ENCODE measurements around the gene MGMT.

DNA sequence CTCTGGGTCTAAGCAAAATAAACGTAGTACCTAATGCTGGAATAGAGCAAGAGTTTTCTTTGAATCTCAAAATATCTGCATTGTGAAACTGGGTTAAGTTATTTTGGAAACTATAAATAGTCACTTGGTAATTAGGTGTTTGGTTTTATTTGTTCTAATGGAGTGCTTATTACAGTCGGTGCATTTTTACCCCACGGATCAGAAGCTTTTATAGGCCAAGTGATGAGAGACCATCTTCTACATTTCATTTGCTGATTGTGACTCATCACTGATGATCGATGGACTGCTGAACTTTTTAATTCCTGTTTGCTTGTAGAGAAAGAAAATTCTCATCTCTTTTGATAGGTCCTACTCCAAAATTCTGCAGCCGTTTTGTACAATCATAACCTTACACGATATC lies 28.2 kb downstream of the MGMT start:
- TF ChIP-seq, protein P1, sequence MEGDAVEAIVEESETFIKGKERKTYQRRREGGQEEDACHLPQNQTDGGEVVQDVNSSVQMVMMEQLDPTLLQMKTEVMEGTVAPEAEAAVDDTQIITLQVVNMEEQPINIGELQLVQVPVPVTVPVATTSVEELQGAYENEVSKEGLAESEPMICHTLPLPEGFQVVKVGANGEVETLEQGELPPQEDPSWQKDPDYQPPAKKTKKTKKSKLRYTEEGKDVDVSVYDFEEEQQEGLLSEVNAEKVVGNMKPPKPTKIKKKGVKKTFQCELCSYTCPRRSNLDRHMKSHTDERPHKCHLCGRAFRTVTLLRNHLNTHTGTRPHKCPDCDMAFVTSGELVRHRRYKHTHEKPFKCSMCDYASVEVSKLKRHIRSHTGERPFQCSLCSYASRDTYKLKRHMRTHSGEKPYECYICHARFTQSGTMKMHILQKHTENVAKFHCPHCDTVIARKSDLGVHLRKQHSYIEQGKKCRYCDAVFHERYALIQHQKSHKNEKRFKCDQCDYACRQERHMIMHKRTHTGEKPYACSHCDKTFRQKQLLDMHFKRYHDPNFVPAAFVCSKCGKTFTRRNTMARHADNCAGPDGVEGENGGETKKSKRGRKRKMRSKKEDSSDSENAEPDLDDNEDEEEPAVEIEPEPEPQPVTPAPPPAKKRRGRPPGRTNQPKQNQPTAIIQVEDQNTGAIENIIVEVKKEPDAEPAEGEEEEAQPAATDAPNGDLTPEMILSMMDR (IDR thresholded peaks at IDR 0.05) = no peak
- TF ChIP-seq POLR2A (IDR thresholded peaks at IDR 0.05; ENCODE audit: low read depth) = no peak
